Calu3 (cell line): ENCODE results near the gene TEX44. TPM values are rescaled to one million over a fixed set of nuclear protein-coding genes. Genes with fewer than 3 reads are reported as not detected.

Experiments
- Bru-seq: library from RNA; stranded (reverse); fragments of 400-500 nt; gene quantifications from one replicate; lab custom pipeline; 2021; lab: Mats Ljungman, UMichigan
- BruChase-seq, 2 experiments: library from RNA; stranded (reverse); fragments of 400-500 nt; gene quantifications; one replicate each; lab custom pipeline; 2021; lab: Mats Ljungman, UMichigan
- BruUV-seq: library from RNA; stranded (reverse); fragments of 400-500 nt; replicated peaks from 2 replicates; lab custom pipeline; 2021; lab: Mats Ljungman, UMichigan
- CTCF ChIA-PET: fragments of 300-600 bp; sonication (Branson Sonifier 250); formaldehyde crosslinking; loops from one replicate; lab custom pipeline; 2022; ENCODE audit warnings: antibody characterized with exemption; lab: Charles Lee
- DNase-seq: peaks from one replicate; pipeline ENCODE4 v3.0.0; 2022
- H3K27ac Mint-ChIP-seq: one replicate; pipeline ENCODE4 v1.8.0; 2022; ENCODE audit warnings: mixed read lengths; ENCODE audit not compliant: unreplicated experiment
- H3K27me3 Mint-ChIP-seq: one replicate; pipeline ENCODE4 v1.8.0; 2022; ENCODE audit warnings: mixed read lengths; ENCODE audit not compliant: unreplicated experiment
- H3K36me3 Mint-ChIP-seq: one replicate; pipeline ENCODE4 v1.8.0; 2022; ENCODE audit warnings: mild to moderate bottlenecking, moderate library complexity, mixed read lengths; ENCODE audit not compliant: insufficient read depth, unreplicated experiment
- H3K4me1 Mint-ChIP-seq: one replicate; pipeline ENCODE4 v1.8.0; 2022; ENCODE audit warnings: mild to moderate bottlenecking, low read depth, mixed read lengths; ENCODE audit not compliant: unreplicated experiment
- H3K4me3 Mint-ChIP-seq: one replicate; pipeline ENCODE4 v1.8.0; 2022; ENCODE audit warnings: mild to moderate bottlenecking, low read depth, moderate library complexity, mixed read lengths; ENCODE audit not compliant: unreplicated experiment
- H3K9me3 Mint-ChIP-seq: one replicate; pipeline ENCODE4 v1.8.0; 2022; ENCODE audit warnings: low read depth, mixed read lengths; ENCODE audit not compliant: unreplicated experiment
- CTCF ChIP-seq: fragments of 200-600 bp; IDR thresholded peaks from one replicate; pipeline ENCODE4 v1.8.0; 2022; ENCODE audit warnings: antibody characterized with exemption; ENCODE audit not compliant: unreplicated experiment
- intact Hi-C: fragments of 100-400 bp; cut with micrococcal nuclease; formaldehyde crosslinking; loops from one replicate; pipeline ENCODE4 v1.10.0; 2022; ENCODE audit not compliant: unreplicated experiment
- long read RNA-seq: library from polyadenylated mRNA; stranded (forward); transcript quantifications from one replicate; pipeline ENCODE4 v2.0.0, GENCODE V29; 2022
- total RNA-seq: library from RNA; stranded (reverse); gene quantifications from 2 replicates; pipeline ENCODE4 v1.2.3, GENCODE V29; 2022

Gene TEX44
- total RNA-seq (not detected in 2 replicates), Bru-seq, nascent RNA (not detected), BruChase-seq, experiment 1, labeled RNA remaining after a 6-hour chase (not detected), BruChase-seq, experiment 2, labeled RNA remaining after a 2-hour chase (not detected)
- long read RNA-seq = 0 reads

DNA sequence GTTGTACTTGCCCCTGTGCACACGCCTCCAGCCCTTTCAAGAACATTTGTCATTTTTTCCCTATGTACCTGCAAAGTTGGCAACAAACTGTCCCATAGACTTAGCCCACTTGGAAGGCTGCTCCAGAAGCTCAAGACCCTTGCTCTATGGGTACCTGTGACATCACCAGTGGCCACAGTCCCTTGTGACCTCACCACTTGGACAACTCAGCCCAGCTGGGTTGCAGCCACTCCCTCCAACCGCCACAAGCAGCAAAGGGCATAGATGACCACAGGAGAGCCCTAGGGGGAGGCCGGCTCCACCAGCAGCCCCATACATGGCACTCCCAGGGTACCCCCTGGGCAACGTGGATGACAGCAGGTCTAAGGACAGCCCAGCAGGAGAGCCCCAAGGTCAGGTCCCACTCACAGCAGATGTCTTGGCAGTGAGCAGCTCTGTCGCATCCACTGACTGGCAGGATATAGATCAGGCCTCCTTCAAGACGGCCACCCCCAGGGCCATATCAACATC, at the start of gene TEX44:
TEX44 (plus strand) TSS at position 229 of the 510 bp plus-strand sequence; CDS start at position 317, 88 bp downstream.
- H3K27ac Mint-ChIP-seq = no peak within 1 kb of the TSS
- peaks cover 9% of the 10 kb centered on the region for H3K4me1 Mint-ChIP-seq
- no peaks in the 10 kb centered on the region for H3K9me3 Mint-ChIP-seq
- H3K36me3 Mint-ChIP-seq = no peaks in the 10 kb centered on the region
- H3K4me3 Mint-ChIP-seq = no peak within 1 kb of the TSS
- CTCF ChIA-PET = no interaction called here
- intact Hi-C loops = no loop called here
- no peaks in the 10 kb centered on the region for H3K27me3 Mint-ChIP-seq
- BruUV-seq = no TSS peak
- TF ChIP-seq CTCF = no peak
- no peak for DNase-seq

- Mint-ChIP-seq H3K9me3 (peaks cover 2% of the 10 kb centered on the region), H3K4me1 (no peaks in the 10 kb centered on the region), H3K27me3 (peaks cover 30% of the 10 kb centered on the region), H3K27ac (no peak overlapping the region), H3K36me3 (no peaks in the 10 kb centered on the region), H3K4me3 (no peak overlapping the region)
- CTCF ChIA-PET = no interaction called here
- BruUV-seq = no TSS peak
- no peak for TF ChIP-seq CTCF
- no peak for DNase-seq
- intact Hi-C loops = no loop called here
Observed at GRCh38 chr2:231545105-231545902, 47.4 kb upstream of the TEX44 start.

- CTCF ChIA-PET = interaction anchor here (0.6 kb wide), 1 partner anchor 104 kb away, joined by 3 read pairs; no protein-coding TSS in a partner anchor
- Mint-ChIP-seq H3K4me3 (no peak overlapping the region), H3K4me1 (no peaks in the 10 kb centered on the region), H3K27me3 (peaks cover 25% of the 10 kb centered on the region), H3K36me3 (no peaks in the 10 kb centered on the region), H3K27ac (no peak overlapping the region), H3K9me3 (peaks cover 2% of the 10 kb centered on the region)
- no TSS peak for BruUV-seq
- intact Hi-C loops = no loop called here
- TF ChIP-seq CTCF = no peak
- DNase-seq = no peak
Observed at GRCh38 chr2:231546014-231546715, 46.5 kb upstream of the TEX44 start.

DNA sequence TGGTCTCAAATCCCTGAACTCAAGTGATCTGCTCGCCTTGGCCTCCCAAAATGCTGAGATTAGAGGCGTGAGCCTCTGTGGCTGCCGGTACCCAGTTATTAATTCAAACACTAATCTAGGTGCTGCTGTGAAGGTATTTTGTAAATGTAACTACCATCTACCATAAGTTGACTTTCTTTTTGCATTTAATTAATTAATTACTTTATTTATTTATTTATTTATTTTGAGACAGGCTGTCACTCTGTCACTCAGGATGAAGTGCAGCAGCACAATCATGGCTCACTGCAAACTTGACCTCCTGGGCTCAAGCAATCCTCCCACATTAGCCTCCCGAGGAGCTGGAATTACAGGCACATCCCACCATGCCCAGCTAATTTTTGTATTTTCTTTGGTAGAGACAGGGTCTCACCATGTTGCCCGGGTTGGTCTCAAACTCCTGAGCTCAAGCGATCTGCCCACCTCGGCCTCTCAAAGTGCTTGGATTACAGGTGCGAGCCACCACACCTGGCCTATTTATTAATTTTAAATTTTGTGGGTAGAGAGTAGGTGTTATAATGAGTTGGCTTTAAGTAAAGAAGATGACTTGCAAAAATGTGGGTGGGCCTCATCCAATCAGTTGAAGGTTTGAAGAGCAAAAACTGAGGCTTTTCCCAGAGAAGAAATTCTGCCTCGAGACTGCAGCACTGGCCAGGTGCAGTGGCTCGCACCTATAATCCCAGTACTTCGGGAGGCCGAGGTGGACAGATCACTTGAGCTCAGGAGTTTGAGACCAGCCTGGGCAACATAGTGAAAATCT, 45.2 kb upstream of the TEX44 start:
- Mint-ChIP-seq H3K4me3 (no peak overlapping the region), H3K9me3 (peaks cover 2% of the 10 kb centered on the region), H3K27me3 (peaks cover 19% of the 10 kb centered on the region), H3K36me3 (no peaks in the 10 kb centered on the region), H3K27ac (no peak overlapping the region), H3K4me1 (no peaks in the 10 kb centered on the region)
- no peak for TF ChIP-seq CTCF
- intact Hi-C loops = no loop called here
- BruUV-seq = no TSS peak
- DNase-seq = no peak
- CTCF ChIA-PET = interaction anchor here (0.6 to 0.7 kb wide), 2 partner anchors 30 to 1064 kb away, joined by 4 to 7 read pairs; no protein-coding TSS in a partner anchor
